Ishikawa (cell line): ENCODE results near the gene CORT.

Experiments
- CEBPB ChIP-seq: IDR thresholded peaks from 2 replicates; pipeline ENCODE4 v1.6.1; 2012
- CREB1 ChIP-seq: IDR thresholded peaks from 2 replicates; pipeline ENCODE4 v1.6.1; 2012; ENCODE audit warnings: low read depth
- EP300 ChIP-seq: IDR thresholded peaks from 2 replicates; pipeline ENCODE4 v1.6.1; 2012; ENCODE audit warnings: borderline replicate concordance
- MAX ChIP-seq: IDR thresholded peaks from 2 replicates; pipeline ENCODE4 v1.6.1; 2012
- NFIC ChIP-seq: IDR thresholded peaks from 2 replicates; pipeline ENCODE4 v1.6.1; 2012
- RAD21 ChIP-seq: IDR thresholded peaks from 2 replicates; pipeline ENCODE4 v1.6.1; 2012; ENCODE audit warnings: low read depth
- REST ChIP-seq: IDR thresholded peaks from 2 replicates; pipeline ENCODE4 v1.6.1; 2012; ENCODE audit warnings: low read depth, mild to moderate bottlenecking
- TCF12 ChIP-seq: IDR thresholded peaks from 2 replicates; pipeline ENCODE4 v1.6.1; 2012; ENCODE audit warnings: low read depth
- USF1 ChIP-seq: IDR thresholded peaks from 2 replicates; pipeline ENCODE4 v1.6.1; 2012

GRCh38 chr1:10456661-10457060, 6.8 kb downstream of the CORT start:
- TF ChIP-seq CEBPB (no peak), RAD21 (no peak), MAX (no peak), NFIC (no peak), EP300 (no peak), USF1 (no peak), CREB1 (no peak), REST (no peak), TCF12 (no peak)
